ENCODE measurements around the gene EGR1.

Gene EGR1

GRCh38 chr5:138461343-138462125 lies 3.7 kb upstream of the EGR1 start:
- H3K4me3 ChIP-seq (ENCODE audit: low read depth, low read length): no peak overlapping the region
- DNase-seq: peak; percentile 76
- no peak for TF ChIP-seq CTCF (IDR thresholded peaks at IDR 0.05; ENCODE audit: low read depth, low read length, missing control alignments)
- H3K27me3 ChIP-seq (replicated peaks): no peaks in the 10 kb centered on the region
- H3K36me3 ChIP-seq (replicated peaks): peaks cover 2% of the 10 kb centered on the region
- H3K27ac ChIP-seq: no peak overlapping the region
- in situ Hi-C loops (cut with HindIII; ENCODE audit: low pct_ligation_motif_present, low sequenced_read_pairs): no loop called here

GRCh38 chr5:138463419-138464007 lies 1.8 kb upstream of the EGR1 start:
- H3K27ac ChIP-seq: peak overlapping the region; percentile 91
- DNase-seq: no peak
- H3K27me3 ChIP-seq (replicated peaks): no peaks in the 10 kb centered on the region
- peaks cover 19% of the 10 kb centered on the region for H3K36me3 ChIP-seq (replicated peaks)
- in situ Hi-C loops (cut with HindIII; ENCODE audit: low pct_ligation_motif_present, low sequenced_read_pairs): no loop called here
- H3K4me3 ChIP-seq (ENCODE audit: low read depth, low read length): peak overlapping the region; percentile 67
- TF ChIP-seq CTCF (IDR thresholded peaks at IDR 0.05; ENCODE audit: low read depth, low read length, missing control alignments): peak; percentile 39

DNA sequence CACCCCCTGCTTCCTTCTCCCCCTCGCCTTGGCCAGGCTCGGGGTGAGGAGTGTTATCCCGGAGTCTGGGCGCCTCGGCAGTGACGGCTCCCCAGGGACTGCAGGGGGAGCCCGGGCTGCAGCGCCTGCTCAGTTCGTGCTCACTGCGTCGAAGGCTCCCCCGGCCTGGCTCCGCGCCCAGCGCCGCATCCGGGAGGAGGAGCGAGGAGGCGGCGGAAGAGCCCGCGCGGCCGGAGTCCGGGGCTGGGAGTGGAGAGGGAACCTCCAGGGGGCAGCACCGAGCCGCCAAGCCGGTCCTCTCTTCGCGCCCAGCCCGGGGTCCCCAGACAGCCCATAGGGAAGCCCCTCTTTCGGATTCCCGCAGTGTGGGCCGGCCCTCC lies 1.3 kb upstream of the EGR1 start:
- DNase-seq: peak; percentile 88
- peak; percentile 72 for TF ChIP-seq CTCF (IDR thresholded peaks at IDR 0.05; ENCODE audit: low read depth, low read length, missing control alignments)
- Histone ChIP-seq H3K36me3 (replicated peaks) (peaks cover 19% of the 10 kb centered on the region), H3K27me3 (replicated peaks) (no peaks in the 10 kb centered on the region), H3K27ac (peak overlapping the region; percentile 91), H3K4me3 (ENCODE audit: low read depth, low read length) (peak overlapping the region; percentile 95)
- in situ Hi-C loops (cut with HindIII; ENCODE audit: low pct_ligation_motif_present, low sequenced_read_pairs): no loop called here

- peak; percentile 99 for DNase-seq
- in situ Hi-C loops (cut with HindIII; ENCODE audit: low pct_ligation_motif_present, low sequenced_read_pairs): no loop called here
- TF ChIP-seq CTCF (IDR thresholded peaks at IDR 0.05; ENCODE audit: low read depth, low read length, missing control alignments): no peak
- Histone ChIP-seq H3K27ac (peak overlapping the region; percentile 91), H3K36me3 (replicated peaks) (peaks cover 19% of the 10 kb centered on the region), H3K4me3 (ENCODE audit: low read depth, low read length) (peak overlapping the region; percentile 95), H3K27me3 (replicated peaks) (no peaks in the 10 kb centered on the region)
These were observed 655 bp upstream of the EGR1 start for GRCh38 chr5:138464388-138465260.

- Histone ChIP-seq H3K36me3 (replicated peaks) (peaks cover 19% of the 10 kb centered on the region), H3K27ac (no peak overlapping the region), H3K4me3 (ENCODE audit: low read depth, low read length) (peak overlapping the region; percentile 95), H3K27me3 (replicated peaks) (no peaks in the 10 kb centered on the region)
- in situ Hi-C loops (cut with HindIII; ENCODE audit: low pct_ligation_motif_present, low sequenced_read_pairs): no loop called here
- no peak for TF ChIP-seq CTCF (IDR thresholded peaks at IDR 0.05; ENCODE audit: low read depth, low read length, missing control alignments)
- DNase-seq: no peak
These were observed 1.0 kb downstream of the EGR1 start for GRCh38 chr5:138466125-138466899.
